Lung (tissue), 12 donors: Measurements from ENCODE around the gene BEST4. TPM values are rescaled to one million over a fixed set of nuclear protein-coding genes. Genes with fewer than 3 reads are reported as not detected.

Experiments
- ATAC-seq: fragments of 200-7000 bp; cut with Tn5 transposase; one replicate; pipeline ENCODE4 v1.9.1; 2020; ENCODE audit warnings: moderate number of reproducible peaks; ENCODE audit not compliant: insufficient read depth, low FRiP score
- DNase-seq, 3 donors: peaks; one replicate each; pipeline ENCODE4 v3.0.0-alpha.2; 2013 to 2017
- H3K27ac ChIP-seq, 2 donors: one replicate each; pipeline ENCODE4 v1.5.1; 2013; ENCODE audit warnings: mild to moderate bottlenecking in 2 of 2, moderate library complexity in 2 of 2, control low read depth in 1 of 2, inconsistent platforms in 1 of 2, low read depth in 1 of 2, low read length in 1 of 2
- H3K27me3 ChIP-seq, 3 donors: one replicate each; pipeline ENCODE4 v1.5.1; 2013; ENCODE audit warnings: low read length in 2 of 3; ENCODE audit not compliant: control insufficient read depth in 3 of 3, insufficient read depth in 3 of 3
- H3K36me3 ChIP-seq, 4 donors: one replicate each; pipeline ENCODE4 v1.5.1; 2013; ENCODE audit warnings: low read length in 4 of 4, mild to moderate bottlenecking in 1 of 4, moderate library complexity in 1 of 4; ENCODE audit not compliant: control insufficient read depth in 4 of 4, insufficient read depth in 4 of 4
- H3K4me1 ChIP-seq, 5 donors: one replicate each; pipeline ENCODE4 v1.5.1; 2013; ENCODE audit warnings: low read length in 5 of 5, mild to moderate bottlenecking in 2 of 5, moderate library complexity in 1 of 5; ENCODE audit not compliant: control insufficient read depth in 5 of 5, insufficient read depth in 5 of 5
- H3K4me3 ChIP-seq: one replicate; pipeline ENCODE4 v1.5.1; 2013; ENCODE audit warnings: mild to moderate bottlenecking, control low read depth, moderate library complexity
- H3K9ac ChIP-seq, 2 donors: one replicate each; pipeline ENCODE4 v1.5.1; 2013; ENCODE audit warnings: low read length in 2 of 2, control low read depth in 1 of 2; ENCODE audit not compliant: insufficient read depth in 1 of 2
- H3K9me3 ChIP-seq, 4 donors: one replicate each; pipeline ENCODE4 v1.5.1; 2013; ENCODE audit warnings: low read length in 3 of 4, mild to moderate bottlenecking in 1 of 4, moderate library complexity in 1 of 4; ENCODE audit not compliant: control insufficient read depth in 4 of 4, insufficient read depth in 3 of 4
- CTCF ChIP-seq: IDR thresholded peaks from 2 replicates; pipeline ENCODE4 v1.5.1; 2012; ENCODE audit warnings: mild to moderate bottlenecking; ENCODE audit errors: control extremely low read depth, extremely low read depth
- WGBS, 2 donors: extraction: QIAGEN DNeasy Blood & Tissue Kit; methylation state at CpG; one replicate each; pipeline ENCODE4 v1.1.7; 2013; 5-methylcytosine and 5-hydroxymethylcytosine counted together
- polyA plus RNA-seq, 2 donors: library from polyadenylated mRNA; stranded (reverse); fragments of 200-250 nt; gene quantifications; one replicate each; pipeline ENCODE4 v1.2.1, GENCODE V29; 2013
- total RNA-seq, 2 donors: library from RNA; depleted of rRNA in 1 of 2; stranded (reverse); fragments of >200 nt in 1 of 2; gene quantifications; one replicate each; pipeline ENCODE4 v1.2.1, GENCODE V29; 2014 to 2021
- donor health status: control.
- donor health status: control.
- donor health status: Bipolar disorder and iron deficiency.
- donor health status: healthy.
- donor health status: DM: yes; HTN: yes; CAD: no.

Gene BEST4
- total and polyA plus RNA-seq, 4 donors = 0.23 to 1.4 (median 0.56) TPM

- ATAC-seq (no peak), DNase-seq (no peak)
- Histone ChIP-seq H3K9me3 (no peaks in the 10 kb centered on the region), H3K36me3 (peaks cover 0 to 31% (median 3%) of the 10 kb centered on the region in 4 donors), H3K9ac (no peak overlapping the region), H3K27ac (no peak overlapping the region), H3K4me1 (no peaks in the 10 kb centered on the region), H3K27me3 (no peaks in the 10 kb centered on the region), H3K4me3 (no peak overlapping the region)
- no peak for TF ChIP-seq CTCF
- 90 to 97% methylated on average over 3 of the region's 3 CpGs for WGBS, 2 donors
These were observed 27.1 kb downstream of the BEST4 start for GRCh38 chr1:44760876-44761275.

- ATAC-seq (no peak), DNase-seq (no peak)
- H3K27me3 ChIP-seq = no peaks in the 10 kb centered on the region
- no peaks in the 10 kb centered on the region for H3K9me3 ChIP-seq
- no peak overlapping the region for H3K27ac ChIP-seq
- H3K4me3 ChIP-seq = no peak overlapping the region
- H3K9ac ChIP-seq = no peak overlapping the region
- H3K4me1 ChIP-seq = no peaks in the 10 kb centered on the region
- WGBS, 2 donors = 93 to 95% methylated on average over 11 of the region's 11 CpGs
- H3K36me3 ChIP-seq = peaks cover 0 to 31% (median 4%) of the 10 kb centered on the region in 4 donors
- no peak for TF ChIP-seq CTCF
These were observed 28.9 kb downstream of the BEST4 start for GRCh38 chr1:44759077-44759476.

DNA sequence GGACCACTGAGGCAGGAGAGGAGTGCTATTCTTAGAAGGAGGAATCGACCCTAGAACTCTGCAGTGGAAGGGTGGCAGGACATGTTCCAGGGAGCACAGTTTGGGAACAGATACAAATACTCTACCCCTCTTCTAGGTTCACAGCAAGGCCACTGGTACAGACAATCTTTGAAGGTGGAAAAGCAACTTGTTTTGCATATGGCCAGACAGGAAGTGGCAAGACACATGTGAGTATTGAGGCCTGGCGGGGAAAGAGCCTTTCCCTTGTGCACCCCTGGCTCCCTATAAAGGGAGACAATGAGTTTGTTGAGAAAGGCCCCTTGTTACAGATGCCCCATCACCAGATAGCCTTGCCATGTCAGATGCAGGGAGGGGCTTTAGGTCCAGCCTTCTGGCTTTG lies 30.6 kb downstream of the BEST4 start:
- no peaks in the 10 kb centered on the region for H3K4me1 ChIP-seq
- no peaks in the 10 kb centered on the region for H3K9me3 ChIP-seq
- no peaks in the 10 kb centered on the region for H3K27me3 ChIP-seq
- H3K4me3 ChIP-seq = no peak overlapping the region
- ATAC-seq (no peak), DNase-seq (no peak)
- 89 to 93% methylated on average over 2 of the region's 2 CpGs for WGBS, 2 donors
- TF ChIP-seq CTCF = no peak
- peak overlapping the region in 1 of 2 donors; percentile 46 for H3K9ac ChIP-seq
- H3K27ac ChIP-seq = no peak overlapping the region
- H3K36me3 ChIP-seq = peaks cover 0 to 28% (median 3%) of the 10 kb centered on the region in 4 donors

- no peaks in the 10 kb centered on the region for H3K27me3 ChIP-seq
- H3K4me3 ChIP-seq = no peak overlapping the region
- no peaks in the 10 kb centered on the region for H3K4me1 ChIP-seq
- peaks cover 0 to 4% (median 1%) of the 10 kb centered on the region in 4 donors for H3K36me3 ChIP-seq
- DNase-seq (no peak), ATAC-seq (no peak)
- H3K9ac ChIP-seq = no peak overlapping the region
- no peaks in the 10 kb centered on the region for H3K9me3 ChIP-seq
- H3K27ac ChIP-seq = no peak overlapping the region
- no peak for TF ChIP-seq CTCF
- 94 to 98% methylated on average over 3 of the region's 3 CpGs for WGBS, 2 donors
These were observed 40.1 kb downstream of the BEST4 start for GRCh38 chr1:44747878-44748277.
